Thyroid gland (tissue), 4 donors: Measurements from ENCODE around the gene FMN2.

Source experiments
- CTCF ChIP-seq, 6 experiments: fragments of 200-600 bp in 3 of 6; fragments of 450-650 bp in 3 of 6; sonication (generic) in 3 of 6; IDR thresholded peaks; one replicate each; pipeline ENCODE4 v1.5.1; 2016 to 2019; ENCODE audit warnings: antibody characterized with exemption in 6 of 6, mild to moderate bottlenecking in 2 of 6, inconsistent platforms in 1 of 6, moderate library complexity in 1 of 6
- POLR2A ChIP-seq, 2 donors: fragments of 450-650 bp; IDR thresholded peaks; one replicate each; pipeline ENCODE4 v1.6.1; 2017; ENCODE audit warnings: antibody characterized with exemption in 2 of 2, mild to moderate bottlenecking in 2 of 2, moderate library complexity in 1 of 2

GRCh38 chr1:240441669-240442068 is 350.0 kb downstream of the FMN2 start:
- TF ChIP-seq CTCF (IDR thresholded peaks at IDR 0.05): no peak
- TF ChIP-seq POLR2A (IDR thresholded peaks at IDR 0.05): no peak
